HL-60 (cell line): ENCODE measurements around the gene SWI5.

Source experiments
- GABPA ChIP-seq: IDR thresholded peaks from 2 replicates; pipeline ENCODE4 v1.6.1; 2012; ENCODE audit warnings: low read depth
- POLR2AphosphoS5 ChIP-seq: IDR thresholded peaks from 2 replicates; pipeline ENCODE4 v1.6.1; 2012; ENCODE audit warnings: low read depth
- SPI1 ChIP-seq: IDR thresholded peaks from 2 replicates; pipeline ENCODE4 v1.6.1; 2012; ENCODE audit warnings: low read depth, mild to moderate bottlenecking, borderline replicate concordance
- TF ChIP-seq, protein P1 (sequence below): IDR thresholded peaks from one replicate; pipeline ENCODE4 v1.5.1; 2011; ENCODE audit warnings: low read length, control low read depth, inconsistent platforms; ENCODE audit not compliant: insufficient read depth
- TF ChIP-seq, protein P2 (sequence below): IDR thresholded peaks from 2 replicates; pipeline ENCODE4 v1.6.1; 2012; ENCODE audit warnings: low read depth; ENCODE audit not compliant: insufficient replicate concordance

DNA sequence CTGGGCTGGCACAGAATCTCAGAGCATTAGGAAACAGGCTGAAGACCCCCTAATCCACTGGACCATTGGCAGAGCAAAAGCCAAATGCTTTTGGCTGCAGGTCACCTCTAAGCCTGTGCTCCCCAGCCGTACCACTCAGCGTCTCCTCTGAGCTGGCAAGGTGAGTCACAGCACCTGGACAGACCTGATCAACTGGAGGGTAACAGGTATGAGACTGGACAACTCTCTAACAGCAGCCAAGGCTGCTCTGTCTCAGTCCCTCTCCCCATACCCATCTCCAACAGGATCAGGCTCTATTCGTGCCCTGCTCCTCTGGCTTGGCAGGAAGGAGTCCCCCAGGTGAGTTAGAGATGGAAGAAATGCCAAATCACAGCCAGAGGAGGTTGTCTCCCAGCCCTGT, 5.0 kb upstream of the SWI5 start:
- TF ChIP-seq, protein P1, sequence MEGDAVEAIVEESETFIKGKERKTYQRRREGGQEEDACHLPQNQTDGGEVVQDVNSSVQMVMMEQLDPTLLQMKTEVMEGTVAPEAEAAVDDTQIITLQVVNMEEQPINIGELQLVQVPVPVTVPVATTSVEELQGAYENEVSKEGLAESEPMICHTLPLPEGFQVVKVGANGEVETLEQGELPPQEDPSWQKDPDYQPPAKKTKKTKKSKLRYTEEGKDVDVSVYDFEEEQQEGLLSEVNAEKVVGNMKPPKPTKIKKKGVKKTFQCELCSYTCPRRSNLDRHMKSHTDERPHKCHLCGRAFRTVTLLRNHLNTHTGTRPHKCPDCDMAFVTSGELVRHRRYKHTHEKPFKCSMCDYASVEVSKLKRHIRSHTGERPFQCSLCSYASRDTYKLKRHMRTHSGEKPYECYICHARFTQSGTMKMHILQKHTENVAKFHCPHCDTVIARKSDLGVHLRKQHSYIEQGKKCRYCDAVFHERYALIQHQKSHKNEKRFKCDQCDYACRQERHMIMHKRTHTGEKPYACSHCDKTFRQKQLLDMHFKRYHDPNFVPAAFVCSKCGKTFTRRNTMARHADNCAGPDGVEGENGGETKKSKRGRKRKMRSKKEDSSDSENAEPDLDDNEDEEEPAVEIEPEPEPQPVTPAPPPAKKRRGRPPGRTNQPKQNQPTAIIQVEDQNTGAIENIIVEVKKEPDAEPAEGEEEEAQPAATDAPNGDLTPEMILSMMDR: no peak
- no peak for TF ChIP-seq POLR2AphosphoS5
- TF ChIP-seq, protein P2, sequence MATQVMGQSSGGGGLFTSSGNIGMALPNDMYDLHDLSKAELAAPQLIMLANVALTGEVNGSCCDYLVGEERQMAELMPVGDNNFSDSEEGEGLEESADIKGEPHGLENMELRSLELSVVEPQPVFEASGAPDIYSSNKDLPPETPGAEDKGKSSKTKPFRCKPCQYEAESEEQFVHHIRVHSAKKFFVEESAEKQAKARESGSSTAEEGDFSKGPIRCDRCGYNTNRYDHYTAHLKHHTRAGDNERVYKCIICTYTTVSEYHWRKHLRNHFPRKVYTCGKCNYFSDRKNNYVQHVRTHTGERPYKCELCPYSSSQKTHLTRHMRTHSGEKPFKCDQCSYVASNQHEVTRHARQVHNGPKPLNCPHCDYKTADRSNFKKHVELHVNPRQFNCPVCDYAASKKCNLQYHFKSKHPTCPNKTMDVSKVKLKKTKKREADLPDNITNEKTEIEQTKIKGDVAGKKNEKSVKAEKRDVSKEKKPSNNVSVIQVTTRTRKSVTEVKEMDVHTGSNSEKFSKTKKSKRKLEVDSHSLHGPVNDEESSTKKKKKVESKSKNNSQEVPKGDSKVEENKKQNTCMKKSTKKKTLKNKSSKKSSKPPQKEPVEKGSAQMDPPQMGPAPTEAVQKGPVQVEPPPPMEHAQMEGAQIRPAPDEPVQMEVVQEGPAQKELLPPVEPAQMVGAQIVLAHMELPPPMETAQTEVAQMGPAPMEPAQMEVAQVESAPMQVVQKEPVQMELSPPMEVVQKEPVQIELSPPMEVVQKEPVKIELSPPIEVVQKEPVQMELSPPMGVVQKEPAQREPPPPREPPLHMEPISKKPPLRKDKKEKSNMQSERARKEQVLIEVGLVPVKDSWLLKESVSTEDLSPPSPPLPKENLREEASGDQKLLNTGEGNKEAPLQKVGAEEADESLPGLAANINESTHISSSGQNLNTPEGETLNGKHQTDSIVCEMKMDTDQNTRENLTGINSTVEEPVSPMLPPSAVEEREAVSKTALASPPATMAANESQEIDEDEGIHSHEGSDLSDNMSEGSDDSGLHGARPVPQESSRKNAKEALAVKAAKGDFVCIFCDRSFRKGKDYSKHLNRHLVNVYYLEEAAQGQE: no peak
- TF ChIP-seq GABPA: no peak
- no peak for TF ChIP-seq SPI1
